ENCODE results near the gene SCNN1G.
A peak's percentile ranks its signal among the peaks of the same experiment; 100 is the strongest.

The SCNN1G gene

DNA sequence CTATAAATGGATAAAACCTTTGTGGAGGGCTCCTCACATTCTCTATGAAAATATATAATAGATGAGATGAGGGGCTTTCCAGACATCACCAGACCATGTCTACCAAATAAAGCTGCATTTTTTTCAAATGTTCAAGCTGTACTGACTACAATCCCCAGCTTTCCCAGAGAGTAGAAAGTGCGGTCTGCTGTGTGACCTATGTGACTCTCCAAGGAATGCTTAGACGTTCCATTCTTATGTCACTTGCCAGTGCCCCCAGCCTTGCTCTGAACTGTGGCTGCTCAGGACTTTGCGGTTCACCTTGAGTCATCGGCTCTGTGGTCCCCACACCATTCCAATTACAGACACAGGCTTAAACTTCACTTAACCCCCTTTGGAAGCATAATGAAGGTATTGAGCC lies 71.8 kb downstream of the SCNN1G start:
- H3K27ac ChIP-seq (ENCODE audit: low read length): no peak overlapping the region
- no peak overlapping the region for H3K4me3 ChIP-seq (ENCODE audit: low read depth in 1 of 2, low read length in 2 of 2)
- H3K4me1 ChIP-seq (ENCODE audit: insufficient read depth, low read length): no peaks in the 10 kb centered on the region
- TF ChIP-seq, protein P1, sequence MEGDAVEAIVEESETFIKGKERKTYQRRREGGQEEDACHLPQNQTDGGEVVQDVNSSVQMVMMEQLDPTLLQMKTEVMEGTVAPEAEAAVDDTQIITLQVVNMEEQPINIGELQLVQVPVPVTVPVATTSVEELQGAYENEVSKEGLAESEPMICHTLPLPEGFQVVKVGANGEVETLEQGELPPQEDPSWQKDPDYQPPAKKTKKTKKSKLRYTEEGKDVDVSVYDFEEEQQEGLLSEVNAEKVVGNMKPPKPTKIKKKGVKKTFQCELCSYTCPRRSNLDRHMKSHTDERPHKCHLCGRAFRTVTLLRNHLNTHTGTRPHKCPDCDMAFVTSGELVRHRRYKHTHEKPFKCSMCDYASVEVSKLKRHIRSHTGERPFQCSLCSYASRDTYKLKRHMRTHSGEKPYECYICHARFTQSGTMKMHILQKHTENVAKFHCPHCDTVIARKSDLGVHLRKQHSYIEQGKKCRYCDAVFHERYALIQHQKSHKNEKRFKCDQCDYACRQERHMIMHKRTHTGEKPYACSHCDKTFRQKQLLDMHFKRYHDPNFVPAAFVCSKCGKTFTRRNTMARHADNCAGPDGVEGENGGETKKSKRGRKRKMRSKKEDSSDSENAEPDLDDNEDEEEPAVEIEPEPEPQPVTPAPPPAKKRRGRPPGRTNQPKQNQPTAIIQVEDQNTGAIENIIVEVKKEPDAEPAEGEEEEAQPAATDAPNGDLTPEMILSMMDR (IDR thresholded peaks at IDR 0.05; ENCODE audit: borderline replicate concordance, extremely low read depth, low read length, poor library complexity, severe bottlenecking): no peak
- no peak overlapping the region for H3K4me2 ChIP-seq (ENCODE audit: insufficient read depth, low read length)
- H3K27me3 ChIP-seq (ENCODE audit: insufficient read depth, low read length, poor library complexity): peaks cover 2% of the 10 kb centered on the region
- no peak overlapping the region for H2AFZ ChIP-seq (ENCODE audit: low read depth, low read length)
- ATAC-seq (ENCODE audit: insufficient read depth, low read depth): peak; percentile 27; the same call in 1 of the 3 replicates
- H3K79me2 ChIP-seq (ENCODE audit: insufficient read depth, low read length): no peaks in the 10 kb centered on the region
- H3K36me3 ChIP-seq (ENCODE audit: insufficient read depth, low read length): no peaks in the 10 kb centered on the region
- no peaks in the 10 kb centered on the region for H3K9me3 ChIP-seq (ENCODE audit: insufficient read depth, low read length, severe bottlenecking)
- DNase-seq: no peak
- H4K20me1 ChIP-seq (ENCODE audit: insufficient read depth, low read length): no peaks in the 10 kb centered on the region
- no peak overlapping the region for H3K9ac ChIP-seq (ENCODE audit: low read depth, low read length)

DNA sequence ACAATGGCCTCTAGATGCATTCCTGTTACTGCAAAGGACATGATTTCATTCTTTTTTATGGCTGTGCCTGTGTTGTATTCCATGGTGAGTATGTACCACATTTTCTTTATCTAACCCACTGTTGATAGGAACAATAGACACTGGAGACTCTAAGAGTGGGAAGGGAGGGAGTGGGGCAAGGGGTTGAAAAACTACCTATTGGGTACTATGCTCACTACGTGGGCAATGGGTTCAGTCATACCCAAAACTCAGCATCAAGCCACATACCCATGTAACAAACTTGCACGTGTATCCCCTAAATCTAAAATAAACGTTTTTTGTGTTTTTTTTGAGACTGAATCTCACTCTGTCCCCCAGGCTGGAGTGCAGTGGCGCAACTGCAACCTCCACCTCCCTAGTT lies 72.5 kb downstream of the SCNN1G start:
- Histone ChIP-seq H3K36me3 (ENCODE audit: insufficient read depth, low read length) (no peaks in the 10 kb centered on the region), H3K9me3 (ENCODE audit: insufficient read depth, low read length, severe bottlenecking) (no peaks in the 10 kb centered on the region), H3K4me3 (ENCODE audit: low read depth in 1 of 2, low read length in 2 of 2) (no peak overlapping the region), H3K9ac (ENCODE audit: low read depth, low read length) (no peak overlapping the region), H4K20me1 (ENCODE audit: insufficient read depth, low read length) (no peaks in the 10 kb centered on the region), H3K79me2 (ENCODE audit: insufficient read depth, low read length) (no peaks in the 10 kb centered on the region), H3K4me1 (ENCODE audit: insufficient read depth, low read length) (no peaks in the 10 kb centered on the region), H3K27ac (ENCODE audit: low read length) (no peak overlapping the region), H3K27me3 (ENCODE audit: insufficient read depth, low read length, poor library complexity) (peaks cover 2% of the 10 kb centered on the region), H3K4me2 (ENCODE audit: insufficient read depth, low read length) (no peak overlapping the region), H2AFZ (ENCODE audit: low read depth, low read length) (no peak overlapping the region)
- DNase-seq (no peak), ATAC-seq (ENCODE audit: insufficient read depth, low read depth) (no peak)
- TF ChIP-seq, protein P1 (IDR thresholded peaks at IDR 0.05; ENCODE audit: borderline replicate concordance, extremely low read depth, low read length, poor library complexity, severe bottlenecking): no peak
- TF ChIP-seq EZH2 (IDR thresholded peaks at IDR 0.05; ENCODE audit: borderline replicate concordance, low read depth, low read length, severe bottlenecking): no peak

DNA sequence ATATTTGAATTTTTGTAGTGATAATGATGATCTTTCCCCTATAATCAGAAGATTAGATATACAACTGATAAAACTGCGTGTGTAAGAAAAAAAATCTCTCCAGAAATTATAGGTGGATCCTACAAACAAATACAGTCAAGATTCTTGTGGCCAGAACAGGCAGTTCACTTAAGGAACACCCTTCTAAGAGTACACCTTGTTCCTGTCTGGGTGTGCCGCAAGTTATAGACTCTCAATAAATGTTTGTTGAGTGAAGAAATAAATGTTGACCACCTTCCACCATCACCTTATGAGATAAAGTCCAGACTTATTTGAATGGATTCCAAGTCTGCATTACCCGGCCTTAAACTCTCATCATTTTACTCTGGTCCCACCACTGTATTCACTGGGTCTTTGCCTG lies 73.9 kb downstream of the SCNN1G start:
- Histone ChIP-seq H3K4me2 (ENCODE audit: insufficient read depth, low read length) (no peak overlapping the region), H2AFZ (ENCODE audit: low read depth, low read length) (no peak overlapping the region), H3K27ac (ENCODE audit: low read length) (no peak overlapping the region), H3K4me1 (ENCODE audit: insufficient read depth, low read length) (no peaks in the 10 kb centered on the region), H3K4me3 (ENCODE audit: low read depth in 1 of 2, low read length in 2 of 2) (no peak overlapping the region), H4K20me1 (ENCODE audit: insufficient read depth, low read length) (no peaks in the 10 kb centered on the region), H3K9ac (ENCODE audit: low read depth, low read length) (no peak overlapping the region), H3K79me2 (ENCODE audit: insufficient read depth, low read length) (no peaks in the 10 kb centered on the region), H3K27me3 (ENCODE audit: insufficient read depth, low read length, poor library complexity) (peaks cover 2% of the 10 kb centered on the region), H3K9me3 (ENCODE audit: insufficient read depth, low read length, severe bottlenecking) (no peaks in the 10 kb centered on the region), H3K36me3 (ENCODE audit: insufficient read depth, low read length) (no peaks in the 10 kb centered on the region)
- ATAC-seq (ENCODE audit: insufficient read depth, low read depth) (no peak), DNase-seq (no peak)
- TF ChIP-seq, protein P1 (IDR thresholded peaks at IDR 0.05; ENCODE audit: borderline replicate concordance, extremely low read depth, low read length, poor library complexity, severe bottlenecking): no peak
- TF ChIP-seq EZH2 (IDR thresholded peaks at IDR 0.05; ENCODE audit: borderline replicate concordance, low read depth, low read length, severe bottlenecking): no peak

DNA sequence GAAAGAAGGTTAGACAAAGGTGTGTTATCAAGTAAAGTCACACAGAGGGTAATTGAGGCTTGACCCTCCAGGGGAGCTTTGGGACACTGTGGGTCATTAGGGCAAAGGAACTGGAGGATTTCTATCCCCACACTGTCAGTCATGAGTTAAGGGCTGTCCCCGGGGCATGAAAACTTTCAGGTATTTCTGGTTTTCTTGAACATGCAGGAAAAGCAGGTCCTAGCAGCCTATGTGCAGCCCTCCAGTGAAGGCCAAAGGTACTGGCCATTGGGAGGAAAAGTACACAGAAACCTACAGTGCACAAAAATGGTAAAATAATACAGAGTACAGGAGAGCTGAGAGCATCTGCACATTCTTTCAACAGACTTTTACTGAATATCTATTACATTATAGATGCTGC lies 75.1 kb downstream of the SCNN1G start:
- DNase-seq: no peak
- Histone ChIP-seq H3K4me3 (ENCODE audit: low read depth in 1 of 2, low read length in 2 of 2) (no peak overlapping the region), H3K9me3 (ENCODE audit: insufficient read depth, low read length, severe bottlenecking) (no peaks in the 10 kb centered on the region), H4K20me1 (ENCODE audit: insufficient read depth, low read length) (no peaks in the 10 kb centered on the region), H3K9ac (ENCODE audit: low read depth, low read length) (no peak overlapping the region), H3K4me2 (ENCODE audit: insufficient read depth, low read length) (no peak overlapping the region), H3K4me1 (ENCODE audit: insufficient read depth, low read length) (no peaks in the 10 kb centered on the region), H3K27me3 (ENCODE audit: insufficient read depth, low read length, poor library complexity) (peaks cover 2% of the 10 kb centered on the region), H3K27ac (ENCODE audit: low read length) (no peak overlapping the region), H3K79me2 (ENCODE audit: insufficient read depth, low read length) (no peaks in the 10 kb centered on the region), H2AFZ (ENCODE audit: low read depth, low read length) (no peak overlapping the region), H3K36me3 (ENCODE audit: insufficient read depth, low read length) (no peaks in the 10 kb centered on the region)
- no peak for ATAC-seq (ENCODE audit: insufficient read depth, low read depth)
- TF ChIP-seq, protein P1 (IDR thresholded peaks at IDR 0.05; ENCODE audit: borderline replicate concordance, extremely low read depth, low read length, poor library complexity, severe bottlenecking): no peak
- no peak for TF ChIP-seq EZH2 (IDR thresholded peaks at IDR 0.05; ENCODE audit: borderline replicate concordance, low read depth, low read length, severe bottlenecking)
